HUES48 (cell line): ENCODE results near the gene BORCS6.
"Not testable (repeated sequence)": the region's sequence is repeated elsewhere in the genome, so short reads cannot be mapped to it uniquely, and the experiment has no call there.

ENCODE experiments used
- H3K27ac ChIP-seq: one replicate; pipeline ENCODE4 v1.7.0; 2013; ENCODE audit warnings: low read depth, low read length, inconsistent platforms
- H3K27me3 ChIP-seq: 2 replicates; pipeline ENCODE4 v1.6.1; 2013; ENCODE audit warnings: mild to moderate bottlenecking, low read length; ENCODE audit not compliant: control insufficient read depth, insufficient read depth
- H3K36me3 ChIP-seq: 2 replicates; pipeline ENCODE4 v1.6.1; 2013; ENCODE audit warnings: low read length; ENCODE audit not compliant: control insufficient read depth, insufficient read depth
- H3K4me1 ChIP-seq: 2 replicates; pipeline ENCODE4 v1.6.1; 2013; ENCODE audit warnings: mild to moderate bottlenecking, low read length; ENCODE audit not compliant: control insufficient read depth, insufficient read depth
- H3K4me3 ChIP-seq: 2 replicates; pipeline ENCODE4 v1.5.1; 2013; ENCODE audit warnings: mild to moderate bottlenecking, low read depth, low read length
- H3K9ac ChIP-seq: 2 replicates; pipeline ENCODE4 v1.6.1; 2013; ENCODE audit warnings: mild to moderate bottlenecking, low read depth, low read length, moderate library complexity
- H3K9me3 ChIP-seq: 2 replicates; pipeline ENCODE4 v1.6.1; 2013; ENCODE audit warnings: low read length; ENCODE audit not compliant: control insufficient read depth, insufficient read depth

Gene BORCS6

GRCh38 chr17:8224891-8225812 is 35.2 kb upstream of the BORCS6 start:
- Histone ChIP-seq H3K27ac (no peak overlapping the region), H3K36me3 (peaks cover 32% of the 10 kb centered on the region), H3K4me1 (peaks cover 11% of the 10 kb centered on the region; the same call in 1 of the 2 replicates)

GRCh38 chr17:8223356-8224126 is 33.6 kb upstream of the BORCS6 start:
- Histone ChIP-seq H3K9me3 (no peaks in the 10 kb centered on the region), H3K9ac (peak overlapping the region; percentile 68), H3K4me1 (peaks cover 11% of the 10 kb centered on the region; the same call in 1 of the 2 replicates), H3K27me3 (no peaks in the 10 kb centered on the region), H3K4me3 (peak overlapping the region; percentile 91), H3K27ac (peak overlapping the region; percentile 98), H3K36me3 (peaks cover 16% of the 10 kb centered on the region)

More at GRCh38 chr17:8224891-8225812, 35.2 kb upstream of the BORCS6 start:
- H3K27me3 ChIP-seq = no peaks in the 10 kb centered on the region
- H3K4me3 ChIP-seq = no peak overlapping the region
- no peak overlapping the region for H3K9ac ChIP-seq
- no peaks in the 10 kb centered on the region for H3K9me3 ChIP-seq

- H3K4me3 ChIP-seq = peak overlapping the region; percentile 91
- no peaks in the 10 kb centered on the region for H3K27me3 ChIP-seq
- H3K4me1 ChIP-seq = peaks cover 11% of the 10 kb centered on the region; the same call in 1 of the 2 replicates
- peak overlapping the region; percentile 98 for H3K27ac ChIP-seq
- peak overlapping the region; percentile 68 for H3K9ac ChIP-seq
- H3K36me3 ChIP-seq = peaks cover 8% of the 10 kb centered on the region
- no peaks in the 10 kb centered on the region for H3K9me3 ChIP-seq
Observed at GRCh38 chr17:8222630-8223355, 32.8 kb upstream of the BORCS6 start.

GRCh38 chr17:8222380-8222629 is 32.3 kb upstream of the BORCS6 start:
- H3K4me1 ChIP-seq = peaks cover 9% of the 10 kb centered on the region; the same call in 1 of the 2 replicates
- no peaks in the 10 kb centered on the region for H3K27me3 ChIP-seq
- peaks cover 4% of the 10 kb centered on the region for H3K36me3 ChIP-seq
- peak overlapping the region; percentile 91 for H3K4me3 ChIP-seq
- H3K9me3 ChIP-seq = no peaks in the 10 kb centered on the region
- no peak overlapping the region for H3K9ac ChIP-seq
- H3K27ac ChIP-seq = peak overlapping the region; percentile 98

GRCh38 chr17:8221663-8222379 is 31.8 kb upstream of the BORCS6 start:
- Histone ChIP-seq H3K27me3 (no peaks in the 10 kb centered on the region), H3K27ac (peak overlapping the region; percentile 98)

GRCh38 chr17:8220783-8221662 is 31.0 kb upstream of the BORCS6 start:
- Histone ChIP-seq H3K27ac (peak overlapping the region; percentile 84), H3K4me3 (peak overlapping the region; percentile 91), H3K27me3 (no peaks in the 10 kb centered on the region), H3K4me1 (peaks cover 5% of the 10 kb centered on the region; the same call in 1 of the 2 replicates), H3K9ac (peak overlapping the region; percentile 88), H3K9me3 (no peaks in the 10 kb centered on the region), H3K36me3 (no peaks in the 10 kb centered on the region)

More at GRCh38 chr17:8221663-8222379, 31.8 kb upstream of the BORCS6 start:
- peak overlapping the region; percentile 91 for H3K4me3 ChIP-seq
- H3K36me3 ChIP-seq = no peaks in the 10 kb centered on the region
- H3K9ac ChIP-seq = peak overlapping the region; percentile 88
- no peaks in the 10 kb centered on the region for H3K9me3 ChIP-seq
- H3K4me1 ChIP-seq = peaks cover 5% of the 10 kb centered on the region; the same call in 1 of the 2 replicates

- not testable (repeated sequence) for H3K27ac ChIP-seq, H3K36me3 ChIP-seq, H3K4me3 ChIP-seq, H3K4me1 ChIP-seq, H3K9ac ChIP-seq, H3K9me3 ChIP-seq, H3K27me3 ChIP-seq
Observed at GRCh38 chr17:8214000-8214399, 24.0 kb upstream of the BORCS6 start.

GRCh38 chr17:8212312-8213180 is 22.6 kb upstream of the BORCS6 start:
- no peak overlapping the region for H3K27ac ChIP-seq
- no peak overlapping the region for H3K4me3 ChIP-seq
- H3K36me3 ChIP-seq = peaks cover 8% of the 10 kb centered on the region
- no peaks in the 10 kb centered on the region for H3K9me3 ChIP-seq
- peaks cover 4% of the 10 kb centered on the region; the same call in 1 of the 2 replicates for H3K4me1 ChIP-seq
- no peak overlapping the region for H3K9ac ChIP-seq
- H3K27me3 ChIP-seq = no peaks in the 10 kb centered on the region

- Histone ChIP-seq H3K9me3 (no peaks in the 10 kb centered on the region), H3K4me3 (peak overlapping the region; percentile 98), H3K27me3 (no peaks in the 10 kb centered on the region), H3K27ac (peak overlapping the region; percentile 99), H3K4me1 (peaks cover 4% of the 10 kb centered on the region; the same call in 1 of the 2 replicates), H3K36me3 (peaks cover 24% of the 10 kb centered on the region), H3K9ac (peak overlapping the region; percentile 97)
Observed at GRCh38 chr17:8210761-8211458, 20.9 kb upstream of the BORCS6 start.
